ENCODE results near the gene OR4K1.

DNA sequence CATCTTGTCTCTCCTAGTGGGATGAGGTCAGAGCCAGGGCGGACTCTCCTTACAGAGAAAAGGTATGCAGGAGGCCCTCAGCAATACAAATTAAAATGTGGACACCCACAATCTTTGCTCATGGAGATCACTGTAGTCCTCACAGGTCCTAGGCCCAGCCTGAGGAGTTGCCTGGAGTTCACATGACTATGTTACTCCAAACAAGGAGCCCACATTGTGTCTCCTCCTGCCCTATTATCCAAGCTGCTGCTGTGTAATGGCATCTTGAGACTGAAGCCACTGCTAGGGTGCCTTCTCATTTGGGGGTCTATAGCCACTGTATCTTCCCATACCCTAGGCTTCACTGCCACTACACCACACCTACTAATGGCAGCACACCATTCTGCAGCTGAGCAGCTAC lies 11.0 kb downstream of the OR4K1 start:
- TF ChIP-seq GTF2F1 (IDR thresholded peaks at IDR 0.05; ENCODE audit: low read depth, low read length) (no peak), ATF7 (IDR thresholded peaks at IDR 0.05) (no peak), ZNF699 (CRISPR knock-in tag; IDR thresholded peaks at IDR 0.05; ENCODE audit: insufficient replicate concordance) (no peak), NR2F6 (CRISPR knock-in tag; IDR thresholded peaks at IDR 0.05) (no peak), HDAC1 (IDR thresholded peaks at IDR 0.05) (no peak), EZH2 (IDR thresholded peaks at IDR 0.05; ENCODE audit: borderline replicate concordance, low read depth, low read length) (no peak), ZNF197 (CRISPR knock-in tag; IDR thresholded peaks at IDR 0.05; ENCODE audit: low read depth) (no peak), NFE2L1 (tag; IDR thresholded peaks at IDR 0.05; ENCODE audit: borderline replicate concordance, low read depth) (no peak), SP1 (CRISPR knock-in tag; IDR thresholded peaks at IDR 0.05) (no peak), POLR3G (IDR thresholded peaks at IDR 0.05; ENCODE audit: extremely low read depth, insufficient read length, insufficient replicate concordance) (no peak), RBM22 (IDR thresholded peaks at IDR 0.05; ENCODE audit: low read depth, low read length, poor library complexity, severe bottlenecking) (no peak)
- TF ChIP-seq, protein P1, sequence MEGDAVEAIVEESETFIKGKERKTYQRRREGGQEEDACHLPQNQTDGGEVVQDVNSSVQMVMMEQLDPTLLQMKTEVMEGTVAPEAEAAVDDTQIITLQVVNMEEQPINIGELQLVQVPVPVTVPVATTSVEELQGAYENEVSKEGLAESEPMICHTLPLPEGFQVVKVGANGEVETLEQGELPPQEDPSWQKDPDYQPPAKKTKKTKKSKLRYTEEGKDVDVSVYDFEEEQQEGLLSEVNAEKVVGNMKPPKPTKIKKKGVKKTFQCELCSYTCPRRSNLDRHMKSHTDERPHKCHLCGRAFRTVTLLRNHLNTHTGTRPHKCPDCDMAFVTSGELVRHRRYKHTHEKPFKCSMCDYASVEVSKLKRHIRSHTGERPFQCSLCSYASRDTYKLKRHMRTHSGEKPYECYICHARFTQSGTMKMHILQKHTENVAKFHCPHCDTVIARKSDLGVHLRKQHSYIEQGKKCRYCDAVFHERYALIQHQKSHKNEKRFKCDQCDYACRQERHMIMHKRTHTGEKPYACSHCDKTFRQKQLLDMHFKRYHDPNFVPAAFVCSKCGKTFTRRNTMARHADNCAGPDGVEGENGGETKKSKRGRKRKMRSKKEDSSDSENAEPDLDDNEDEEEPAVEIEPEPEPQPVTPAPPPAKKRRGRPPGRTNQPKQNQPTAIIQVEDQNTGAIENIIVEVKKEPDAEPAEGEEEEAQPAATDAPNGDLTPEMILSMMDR (IDR thresholded peaks at IDR 0.05 in 2 of 3, conservative IDR thresholded peaks at IDR 0.05 in 1 of 3; ENCODE audit: insufficient read depth in 2 of 3, low read depth in 1 of 3, low read length in 3 of 3), result no peak
- TF ChIP-seq, protein P2, sequence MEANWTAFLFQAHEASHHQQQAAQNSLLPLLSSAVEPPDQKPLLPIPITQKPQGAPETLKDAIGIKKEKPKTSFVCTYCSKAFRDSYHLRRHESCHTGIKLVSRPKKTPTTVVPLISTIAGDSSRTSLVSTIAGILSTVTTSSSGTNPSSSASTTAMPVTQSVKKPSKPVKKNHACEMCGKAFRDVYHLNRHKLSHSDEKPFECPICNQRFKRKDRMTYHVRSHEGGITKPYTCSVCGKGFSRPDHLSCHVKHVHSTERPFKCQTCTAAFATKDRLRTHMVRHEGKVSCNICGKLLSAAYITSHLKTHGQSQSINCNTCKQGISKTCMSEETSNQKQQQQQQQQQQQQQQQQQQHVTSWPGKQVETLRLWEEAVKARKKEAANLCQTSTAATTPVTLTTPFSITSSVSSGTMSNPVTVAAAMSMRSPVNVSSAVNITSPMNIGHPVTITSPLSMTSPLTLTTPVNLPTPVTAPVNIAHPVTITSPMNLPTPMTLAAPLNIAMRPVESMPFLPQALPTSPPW (CRISPR knock-in tag; IDR thresholded peaks at IDR 0.05), result no peak
